ENCODE results near the gene PTRHD1.
"Not testable (repeated sequence)": the region's sequence is repeated elsewhere in the genome, so short reads cannot be mapped to it uniquely, and the experiment has no call there.

PTRHD1 gene, protein sequence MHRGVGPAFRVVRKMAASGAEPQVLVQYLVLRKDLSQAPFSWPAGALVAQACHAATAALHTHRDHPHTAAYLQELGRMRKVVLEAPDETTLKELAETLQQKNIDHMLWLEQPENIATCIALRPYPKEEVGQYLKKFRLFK

GRCh38 chr2:24792874-24793760 lies at the start of gene PTRHD1, which contains the start of gene CENPO:
Gene PTRHD1, minus strand, starts transcription at chr2:24793391. Its CDS starts 14 bp downstream, at chr2:24793377.
Gene CENPO, plus strand, starts transcription at chr2:24793425. Its CDS starts 495 bp downstream, at chr2:24793920.
- peak; percentile 84 for DNase-seq (ENCODE audit: low read depth)

DNA sequence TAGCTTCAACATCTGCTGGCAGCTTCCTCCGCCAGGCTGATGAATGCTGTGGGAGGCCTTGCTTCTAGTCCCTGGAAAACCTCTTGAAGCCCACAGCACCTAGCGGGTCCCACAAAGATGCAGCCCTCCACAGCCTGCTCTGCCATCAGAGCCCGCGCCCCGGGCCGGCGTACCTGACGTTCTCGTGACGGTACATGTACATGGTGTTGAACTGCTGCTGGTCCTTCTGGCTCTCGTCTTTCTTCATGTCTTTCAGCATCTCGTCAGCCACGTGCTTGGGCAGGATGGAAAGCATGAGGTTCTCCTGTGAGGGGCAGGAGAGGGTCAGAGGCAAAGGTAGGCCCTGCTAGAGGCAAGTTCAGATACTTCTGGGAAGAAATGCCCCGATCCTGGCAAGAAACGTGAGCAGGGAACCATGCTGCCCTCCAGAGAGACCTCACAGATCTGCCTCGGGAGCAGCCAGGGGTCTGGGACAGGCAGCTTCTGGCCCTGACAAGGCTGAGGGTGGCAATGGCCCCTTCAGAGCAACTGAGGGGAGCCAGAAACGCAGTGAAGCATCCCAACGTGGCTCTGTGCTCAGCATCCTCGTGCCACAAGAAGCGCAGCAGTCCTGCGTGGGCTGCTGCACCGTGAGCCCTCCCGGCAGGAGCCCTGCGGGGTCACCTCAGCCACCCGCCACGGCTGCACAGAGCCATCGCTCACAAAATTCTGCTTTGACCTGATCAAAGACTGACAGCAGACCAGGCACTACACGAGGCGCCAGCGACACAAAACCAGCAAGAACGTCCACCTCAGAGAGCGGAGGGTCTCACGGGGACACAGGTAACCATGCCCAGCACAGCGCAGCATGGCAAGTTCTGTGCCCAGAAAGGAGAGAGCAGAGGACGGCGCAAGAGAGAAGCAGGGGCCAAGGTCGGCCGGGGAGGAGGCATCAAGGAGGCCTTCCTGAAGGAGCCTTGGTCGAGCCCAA lies 49.2 kb upstream of the PTRHD1 start:
- no peak for DNase-seq (ENCODE audit: low read depth)

GRCh38 chr2:24840962-24841945 lies 48.1 kb upstream of the PTRHD1 start:
- DNase-seq (ENCODE audit: low read depth), result no peak

DNA sequence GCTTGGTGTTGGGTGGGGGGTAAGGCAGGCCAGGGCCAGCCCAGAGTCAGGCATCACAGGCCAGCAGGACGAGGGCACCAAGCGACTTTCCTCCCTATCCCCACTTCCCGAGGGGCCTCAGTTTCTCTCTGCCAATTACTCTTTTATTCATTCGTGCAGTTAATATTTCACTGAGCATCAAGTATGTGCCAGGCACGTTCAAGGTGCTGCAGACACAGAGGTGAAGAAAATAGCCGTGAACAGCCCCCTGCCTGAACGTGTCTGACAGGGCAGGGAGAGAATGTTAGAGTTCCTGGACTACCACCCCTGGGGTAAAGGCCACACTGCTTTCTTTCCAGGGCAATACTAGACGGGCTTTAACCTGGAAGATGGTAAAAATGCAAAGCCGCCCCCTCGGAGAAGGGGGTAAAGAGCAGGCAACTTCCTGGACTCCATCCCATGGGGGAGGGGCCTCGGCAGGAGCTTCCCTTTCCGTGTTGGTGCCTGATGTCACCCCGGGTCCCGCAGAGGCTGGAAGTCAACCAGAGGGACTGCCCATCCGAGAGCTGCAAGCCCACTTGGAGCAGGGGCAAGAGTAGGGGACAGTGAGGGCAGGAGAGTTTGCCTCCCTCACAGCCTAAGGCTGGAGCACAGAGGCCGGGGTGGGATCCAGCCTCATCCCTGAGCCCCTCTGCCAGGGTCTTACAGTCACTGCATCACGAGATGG lies 47.1 kb upstream of the PTRHD1 start:
- no peak for DNase-seq (ENCODE audit: low read depth)

- DNase-seq (ENCODE audit: low read depth), result no peak
These were observed 46.5 kb upstream of the PTRHD1 start for GRCh38 chr2:24839729-24840128.

DNA sequence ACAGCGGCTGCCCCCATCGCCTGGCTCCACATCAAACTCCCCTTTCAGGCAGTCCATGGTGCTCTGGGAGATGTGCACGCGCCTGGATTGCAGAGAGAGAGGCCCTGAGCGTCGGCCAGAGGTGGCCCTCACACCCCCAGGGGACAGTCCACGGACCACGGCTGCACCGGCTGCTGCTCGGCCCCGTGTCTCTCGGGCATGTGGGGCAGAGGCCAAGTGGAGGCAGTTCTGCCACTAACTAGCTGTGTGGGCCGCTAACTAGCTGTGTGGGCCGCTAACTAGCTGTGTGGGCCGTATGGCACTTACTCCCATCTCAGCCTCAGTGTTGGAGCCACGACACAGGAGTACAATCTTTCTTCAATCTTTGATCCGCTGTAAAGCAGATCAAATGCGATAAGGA lies 45.4 kb upstream of the PTRHD1 start:
- DNase-seq (ENCODE audit: low read depth), result no peak

DNA sequence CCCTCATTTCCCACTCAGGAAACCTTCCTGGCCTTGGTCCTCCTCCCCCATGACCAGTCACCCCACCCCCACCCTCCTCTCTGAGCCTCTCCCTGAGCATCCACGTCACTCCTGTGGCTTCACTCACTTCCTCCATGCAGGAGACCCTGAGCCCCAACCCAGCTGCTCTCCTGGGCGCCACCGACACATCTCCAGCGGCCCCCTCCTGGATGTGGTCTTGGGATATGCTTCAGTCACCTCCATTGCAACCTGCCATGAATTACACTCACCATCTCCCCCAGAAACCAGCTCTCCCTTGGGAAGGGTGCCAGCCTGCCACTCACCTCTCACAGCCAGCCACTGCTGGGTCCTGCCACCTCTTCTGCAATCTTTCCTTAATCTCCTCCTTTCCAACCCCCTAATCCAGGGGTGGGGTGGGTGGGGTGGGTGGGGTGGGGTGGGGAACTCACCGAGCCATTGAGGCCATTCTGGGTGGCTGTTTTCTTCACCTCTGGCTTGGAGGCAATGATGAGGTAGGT lies 44.9 kb upstream of the PTRHD1 start:
- no peak for DNase-seq (ENCODE audit: low read depth)

- no peak for DNase-seq (ENCODE audit: low read depth)
These were observed 43.5 kb upstream of the PTRHD1 start for GRCh38 chr2:24836706-24837105.

DNA sequence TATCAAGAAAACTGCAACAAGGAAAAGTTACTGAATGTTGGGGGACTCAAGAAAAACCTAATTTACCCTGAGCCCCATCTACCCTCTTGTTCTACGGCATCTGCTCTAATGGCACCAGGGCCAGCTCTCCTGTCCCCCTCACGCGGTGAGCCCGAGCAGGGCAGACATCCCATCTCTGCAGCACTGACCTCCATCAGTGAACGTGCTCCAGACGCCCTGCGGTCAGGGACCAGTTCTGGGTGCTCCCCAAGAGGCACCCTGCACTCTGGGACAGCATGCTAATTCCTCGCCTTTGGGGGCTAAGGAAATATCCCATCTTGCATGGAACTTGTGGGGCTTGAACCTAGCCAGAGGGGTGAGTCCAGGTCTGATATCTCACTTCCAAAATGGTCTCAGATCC lies 43.0 kb upstream of the PTRHD1 start:
- DNase-seq (ENCODE audit: low read depth), result no peak

- DNase-seq (ENCODE audit: low read depth), result not testable (repeated sequence)
These were observed 42.2 kb upstream of the PTRHD1 start for GRCh38 chr2:24835411-24835810.

DNA sequence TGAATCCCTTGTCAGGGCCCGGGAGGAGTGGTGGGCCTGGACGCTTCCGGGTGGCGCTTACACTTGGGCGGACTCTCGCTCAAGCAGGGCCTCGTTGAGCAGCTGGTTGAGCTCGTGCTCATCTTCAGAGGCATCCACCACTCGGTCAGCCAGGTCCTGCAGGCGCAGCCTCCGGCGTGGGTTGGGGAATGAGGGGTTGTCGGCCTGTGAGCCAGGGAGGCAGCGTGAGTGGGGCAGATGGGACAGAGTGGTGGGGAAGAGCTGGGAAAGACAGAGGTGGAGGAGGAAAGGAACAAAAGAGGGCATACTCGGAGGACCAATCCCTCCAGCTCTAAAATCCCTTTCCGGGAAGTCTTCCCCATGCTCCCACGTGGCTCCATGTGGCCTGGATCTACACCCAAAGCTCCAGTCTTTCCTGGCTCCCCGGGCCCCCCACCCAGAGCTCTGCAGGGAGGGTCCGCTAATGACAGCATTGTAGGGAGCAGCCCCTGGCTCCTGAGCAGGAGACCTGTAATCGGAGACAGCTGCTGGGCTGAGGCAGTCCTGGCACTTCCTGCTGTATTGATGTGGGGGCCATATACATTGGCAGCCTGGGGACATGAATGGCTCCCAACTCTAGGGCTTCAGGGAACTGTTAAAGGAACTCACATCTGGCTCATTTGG lies 41.7 kb upstream of the PTRHD1 start:
- DNase-seq (ENCODE audit: low read depth), result no peak

GRCh38 chr2:24833821-24834732 lies 40.9 kb upstream of the PTRHD1 start:
- no peak for DNase-seq (ENCODE audit: low read depth)

DNA sequence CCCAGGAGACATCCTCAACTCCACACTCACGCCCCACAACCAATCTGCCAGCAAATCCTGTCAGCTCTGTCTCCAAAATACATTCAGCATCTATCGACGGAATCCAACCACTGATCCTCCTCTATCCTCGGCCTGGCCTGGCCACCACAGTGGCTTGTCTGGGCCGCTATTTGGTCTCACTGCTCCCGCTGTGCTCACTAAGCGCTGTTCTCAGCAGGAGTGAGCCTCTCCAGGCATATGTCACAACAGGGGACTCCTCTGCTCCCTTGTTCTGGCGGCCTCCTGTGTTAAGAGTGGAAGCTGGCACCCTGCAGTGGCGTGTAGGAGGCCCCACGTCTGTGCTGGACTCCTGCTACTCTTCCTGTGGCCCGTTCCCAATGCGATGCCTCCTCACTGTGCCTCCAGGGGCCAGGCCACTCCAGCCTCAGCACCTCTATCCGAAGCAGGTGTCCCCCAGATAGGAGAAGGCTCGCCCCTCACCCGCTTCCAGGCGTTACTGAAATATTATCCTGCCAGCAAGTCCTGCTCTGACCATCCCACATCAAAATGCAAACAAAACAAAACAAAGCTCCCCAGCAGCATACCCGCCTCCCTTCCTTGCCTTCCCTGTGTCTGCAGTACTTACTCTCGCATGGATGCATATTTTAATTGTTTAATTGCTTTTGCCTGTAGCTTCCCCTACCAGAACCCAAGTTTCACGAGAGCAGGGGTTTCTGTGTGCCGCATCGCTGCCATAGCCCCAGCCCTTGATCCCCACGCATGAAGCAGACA lies 39.9 kb upstream of the PTRHD1 start:
- DNase-seq (ENCODE audit: low read depth), result no peak

GRCh38 chr2:24832521-24832920 lies 39.3 kb upstream of the PTRHD1 start:
- no peak for DNase-seq (ENCODE audit: low read depth)

DNA sequence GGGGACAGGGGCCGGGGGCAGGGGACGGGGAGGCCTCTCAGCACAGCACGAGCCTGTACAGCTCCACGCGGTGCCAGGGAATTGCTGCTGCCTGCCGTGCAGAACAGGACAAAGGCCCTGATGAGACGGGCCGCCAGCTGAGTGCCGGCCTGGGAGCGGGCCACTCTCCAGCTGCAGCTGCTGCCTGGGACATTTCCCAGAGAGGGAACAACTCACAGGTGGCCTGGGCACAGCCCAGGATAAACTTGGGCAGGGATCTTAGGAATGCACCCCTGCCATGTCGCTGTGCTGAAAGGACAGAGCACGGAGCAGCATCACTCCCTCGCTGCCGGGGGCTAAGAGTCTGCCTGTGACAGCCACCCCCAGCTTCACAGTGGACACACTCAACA lies 38.9 kb upstream of the PTRHD1 start:
- no peak for DNase-seq (ENCODE audit: low read depth)

DNA sequence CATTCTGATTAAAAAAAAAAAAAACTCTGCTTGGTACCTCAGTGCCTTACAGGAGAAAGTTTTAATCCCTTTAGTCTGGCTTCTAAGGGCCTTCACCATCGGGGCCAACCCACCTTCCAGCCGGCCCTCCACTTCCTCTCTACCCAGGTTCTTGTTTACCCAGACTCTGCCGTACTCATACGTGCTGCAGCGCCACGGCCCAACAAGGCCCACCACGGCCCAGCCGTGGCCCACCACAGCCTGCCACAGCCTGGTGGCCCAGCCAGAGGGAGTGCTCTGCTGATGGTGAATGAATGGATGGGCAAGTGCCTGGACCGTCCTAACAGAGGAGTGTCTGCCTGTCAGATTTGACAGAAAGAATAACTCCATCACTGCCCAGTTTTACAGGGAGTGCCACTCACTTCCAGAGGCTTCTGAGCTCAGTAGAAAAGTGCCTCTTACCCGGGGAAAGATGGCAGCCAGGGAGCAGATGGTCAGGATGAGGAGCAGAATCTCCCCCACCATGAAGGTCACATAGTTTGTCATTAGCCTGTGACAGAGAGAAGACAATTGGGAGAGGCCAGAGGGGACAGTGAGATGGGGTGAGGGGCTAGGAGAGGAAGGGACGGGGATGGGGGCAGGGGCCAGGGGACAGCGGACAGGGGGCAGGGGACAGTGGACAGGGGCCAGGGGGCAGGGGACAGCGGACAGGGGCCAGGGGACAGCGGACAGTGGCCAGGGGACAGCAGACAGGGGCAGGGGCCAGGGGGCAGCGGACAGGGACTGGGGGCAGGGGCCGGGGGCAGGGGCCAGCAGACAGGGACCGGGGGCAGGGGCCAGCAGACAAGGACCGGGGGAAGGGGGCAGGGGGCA lies 38.3 kb upstream of the PTRHD1 start:
- no peak for DNase-seq (ENCODE audit: low read depth)

DNA sequence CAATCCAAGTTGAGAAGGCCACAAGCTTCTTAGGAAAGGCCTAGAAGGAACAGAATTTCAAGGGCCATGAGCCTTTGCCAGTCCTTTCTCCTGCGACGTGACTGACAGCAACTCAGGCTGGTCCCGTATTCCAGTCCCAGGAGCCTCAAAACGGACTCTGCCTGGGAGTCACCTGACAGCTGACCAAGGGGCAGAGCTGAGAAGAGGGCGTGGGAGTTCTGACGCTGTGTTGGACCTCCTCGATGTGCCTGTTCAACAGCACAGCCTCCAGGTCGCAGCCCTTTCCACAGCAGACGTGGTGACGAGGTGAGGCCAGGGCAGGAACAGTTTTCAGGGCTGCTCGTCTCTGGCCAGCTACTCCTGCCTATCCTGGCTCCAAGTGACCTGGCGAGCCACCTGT lies 37.6 kb upstream of the PTRHD1 start:
- no peak for DNase-seq (ENCODE audit: low read depth)
